Fibroblast of gingiva (primary cell): Measurements from ENCODE around the gene CD3G.
"Not testable (repeated sequence)": the region's sequence is repeated elsewhere in the genome, so short reads cannot be mapped to it uniquely, and the experiment has no call there.

Experiments
- DNase-seq: peaks from one replicate; pipeline ENCODE4 v3.0.0-alpha.2; 2011; ENCODE audit warnings: low read depth

The CD3G gene

DNA sequence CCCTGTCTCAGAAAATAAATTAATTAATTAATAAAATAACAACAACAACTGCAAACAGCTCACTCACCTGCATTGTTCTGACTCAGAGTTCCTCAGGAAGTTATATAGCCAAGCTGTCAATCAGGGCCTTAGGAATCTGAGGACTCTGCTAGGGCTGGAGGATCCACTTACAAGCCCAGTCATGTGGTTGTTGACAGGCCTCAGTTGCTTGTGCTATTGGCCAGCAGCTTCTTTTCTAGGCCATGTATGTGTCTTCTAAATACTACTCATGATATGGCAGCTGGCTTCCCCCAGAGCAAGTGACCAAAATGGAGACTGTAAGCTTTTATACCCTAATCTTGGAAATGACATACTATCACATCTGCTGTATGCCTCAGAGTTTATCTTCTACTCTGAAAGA is 36.4 kb downstream of the CD3G start:
- no peak for DNase-seq

DNA sequence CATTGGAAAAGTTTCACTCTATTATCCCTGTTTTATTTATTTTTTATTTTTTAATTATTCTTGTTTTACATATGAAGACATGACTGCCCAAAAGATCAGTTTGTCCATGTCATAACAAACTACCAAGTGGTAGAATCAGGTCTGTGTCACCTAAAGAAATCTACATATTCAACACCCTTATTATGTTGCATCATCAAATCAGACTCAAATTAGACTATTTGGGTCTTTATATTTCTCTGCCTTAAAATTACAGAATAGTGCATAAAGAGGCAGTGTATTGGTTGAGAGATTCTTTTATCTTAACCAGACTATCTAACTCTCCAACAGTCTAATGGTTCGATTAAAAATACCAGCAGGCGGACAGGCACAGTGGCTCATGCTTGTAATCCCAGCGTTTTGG is 38.8 kb downstream of the CD3G start:
- DNase-seq, result no peak

DNA sequence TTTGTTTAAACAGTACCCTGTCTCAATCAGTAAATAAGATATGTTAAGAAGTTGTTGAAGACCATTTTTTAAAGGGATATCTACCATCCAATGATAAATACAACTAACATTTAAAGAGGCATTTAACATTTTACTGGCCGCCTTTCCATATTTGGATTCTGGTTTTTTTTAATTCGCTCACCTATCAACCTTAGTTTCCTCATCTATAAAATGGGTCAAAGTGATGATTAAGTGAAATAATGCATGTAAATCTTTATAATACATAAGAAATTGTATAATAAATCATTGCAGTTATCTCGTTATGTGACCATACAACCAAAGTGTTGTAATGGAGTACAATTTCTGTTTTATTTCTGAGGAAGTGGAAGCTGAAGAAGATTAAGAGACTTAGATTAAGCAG is 39.5 kb downstream of the CD3G start:
- no peak for DNase-seq

DNA sequence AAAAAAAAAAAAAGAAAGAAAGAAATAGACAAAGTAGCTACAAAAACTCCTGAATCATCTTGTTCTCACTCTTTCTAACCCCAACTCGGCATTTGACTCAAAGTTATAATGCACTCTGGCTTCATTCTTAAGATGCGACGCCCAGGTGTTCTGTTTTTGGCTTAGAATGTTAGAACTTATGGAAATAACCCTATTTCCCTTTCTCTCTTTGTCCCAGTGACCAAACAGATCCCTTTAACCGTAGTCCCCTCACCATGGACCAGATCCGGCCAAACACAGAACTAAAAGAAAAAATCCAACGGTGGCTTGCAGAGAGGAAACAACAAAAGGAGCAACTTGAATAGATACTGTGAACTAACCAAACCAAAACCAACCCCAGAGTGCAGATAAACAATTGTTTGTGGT is 52.0 kb downstream of the CD3G start:
- DNase-seq, result no peak

DNA sequence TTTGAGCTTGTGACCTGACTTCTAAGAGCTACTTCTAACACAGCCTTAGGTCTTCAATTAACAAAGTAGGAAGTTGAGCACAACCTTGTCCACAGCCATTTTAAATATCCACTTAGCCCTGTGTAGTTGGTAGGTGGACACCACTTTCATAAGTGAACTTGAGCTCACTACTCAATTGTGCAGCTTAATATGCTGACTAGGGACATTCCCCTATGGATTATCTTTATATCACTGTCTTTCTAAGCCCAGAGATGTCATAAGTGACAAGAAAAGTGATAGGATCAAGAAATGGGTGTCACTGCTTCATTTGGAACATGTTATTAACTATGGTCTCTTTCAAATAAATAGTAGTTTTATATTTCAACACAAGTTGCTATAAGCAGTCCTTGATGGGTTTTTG is 53.3 kb downstream of the CD3G start:
- DNase-seq, result no peak

DNA sequence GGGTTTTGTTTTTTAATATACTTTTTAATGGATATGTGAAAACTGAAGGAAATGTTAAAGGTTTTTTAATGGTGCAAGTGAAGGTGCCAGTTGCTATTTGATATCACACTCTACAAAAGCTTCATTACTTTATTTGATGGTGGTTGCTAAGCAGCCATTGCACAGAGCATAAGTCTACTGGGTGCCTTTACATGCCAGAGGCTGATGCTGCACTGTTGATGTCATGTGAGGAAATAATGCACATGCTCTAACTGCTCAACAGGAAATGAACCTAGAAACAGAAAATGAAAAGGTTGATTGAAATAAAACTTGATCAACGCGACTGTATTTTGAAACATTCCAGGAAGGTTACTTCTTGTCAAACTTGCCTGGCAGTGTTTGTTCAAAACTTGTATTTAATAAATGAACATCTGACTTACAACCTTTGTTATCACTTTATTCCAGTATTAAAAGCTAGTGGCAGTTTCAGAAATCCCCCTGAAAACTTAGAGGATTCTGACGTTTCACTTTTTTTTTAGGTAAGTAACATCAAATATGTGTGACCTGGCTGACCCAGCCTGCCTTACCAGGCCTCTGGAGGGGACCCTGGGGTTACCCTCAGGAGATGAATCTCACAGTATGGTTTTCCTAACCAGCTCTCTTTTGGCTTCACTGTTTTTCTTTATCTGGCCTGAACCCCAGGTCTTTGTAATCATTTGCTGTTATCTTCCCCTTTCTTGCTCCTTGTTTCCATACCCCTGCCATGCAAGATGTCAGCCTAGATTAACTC is 54.8 kb downstream of the CD3G start:
- DNase-seq, result peak; percentile 11

DNA sequence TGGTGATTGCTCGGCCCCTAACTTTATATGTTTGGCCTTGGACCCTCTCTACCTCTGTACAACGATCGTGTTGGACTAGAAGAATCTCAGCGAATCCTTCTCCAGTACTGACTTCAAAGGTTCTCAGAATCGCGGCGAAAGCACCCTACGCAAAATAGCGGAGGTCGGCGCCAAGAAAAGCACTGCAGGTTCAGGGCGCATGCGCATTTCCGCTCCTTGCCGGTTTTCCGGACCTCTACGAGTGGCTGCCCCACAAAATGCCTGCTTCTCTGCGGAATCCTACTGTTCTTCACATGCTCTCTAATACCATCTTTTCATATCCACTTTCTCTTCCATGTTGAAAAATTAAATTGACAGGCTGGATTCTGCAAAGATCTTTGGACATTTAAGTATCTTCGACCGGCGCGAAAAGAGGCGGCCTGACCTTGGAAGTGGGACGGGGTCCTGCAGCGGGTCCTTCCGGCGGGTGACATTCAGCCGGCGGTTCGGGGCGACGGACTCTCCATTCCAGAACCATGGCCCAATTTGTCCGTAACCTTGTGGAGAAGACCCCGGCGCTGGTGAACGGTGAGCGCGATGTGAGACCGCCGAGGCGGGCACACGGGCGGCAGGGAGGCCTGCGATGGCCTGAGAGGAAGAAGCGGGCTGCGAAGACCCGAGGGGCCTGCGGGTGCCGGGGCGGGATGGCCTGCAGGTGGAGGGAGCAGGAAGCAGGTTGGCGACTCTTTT is 57.2 kb downstream of the CD3G start, which contains the start of gene ATP5MG:
Gene ATP5MG (plus strand): TSS at position 456 of the 729 bp plus-strand sequence. CDS start 60 bp downstream, at position 516.
- peak; percentile 84 for DNase-seq

DNA sequence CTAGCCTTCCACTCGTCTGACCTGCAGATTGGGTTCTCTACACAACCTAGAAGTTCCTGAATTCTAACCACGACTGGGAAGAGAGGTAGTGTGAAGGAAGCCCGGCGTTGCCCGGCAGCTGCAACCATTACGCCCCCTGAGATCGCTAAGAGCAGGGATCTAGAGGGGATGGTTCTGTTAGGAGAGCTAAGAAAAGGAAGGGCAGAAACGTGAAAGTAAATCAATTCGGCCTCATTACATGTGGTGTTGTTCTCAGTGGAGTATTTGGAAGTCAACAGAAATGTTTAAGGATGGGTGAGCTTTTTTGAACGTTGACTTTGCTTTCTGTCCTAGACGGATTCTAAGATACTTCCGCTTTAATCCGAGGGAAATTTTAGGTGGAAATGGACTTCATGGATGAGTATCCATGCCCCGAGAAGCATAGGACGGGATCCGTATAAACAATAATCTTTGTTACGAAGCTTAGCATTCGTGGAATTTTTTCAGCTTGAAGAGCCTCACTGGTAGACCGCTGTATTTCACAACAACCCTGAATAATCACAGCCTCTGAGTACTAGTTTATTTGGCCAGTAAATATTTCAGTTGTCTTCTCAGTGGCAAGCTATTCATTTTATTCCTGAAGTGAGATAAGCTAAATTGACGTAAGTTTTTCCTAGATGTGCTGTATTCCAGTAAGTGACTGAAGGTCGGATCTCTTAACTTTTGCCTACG is 57.9 kb downstream of the CD3G start:
- DNase-seq, result peak; percentile 82

DNA sequence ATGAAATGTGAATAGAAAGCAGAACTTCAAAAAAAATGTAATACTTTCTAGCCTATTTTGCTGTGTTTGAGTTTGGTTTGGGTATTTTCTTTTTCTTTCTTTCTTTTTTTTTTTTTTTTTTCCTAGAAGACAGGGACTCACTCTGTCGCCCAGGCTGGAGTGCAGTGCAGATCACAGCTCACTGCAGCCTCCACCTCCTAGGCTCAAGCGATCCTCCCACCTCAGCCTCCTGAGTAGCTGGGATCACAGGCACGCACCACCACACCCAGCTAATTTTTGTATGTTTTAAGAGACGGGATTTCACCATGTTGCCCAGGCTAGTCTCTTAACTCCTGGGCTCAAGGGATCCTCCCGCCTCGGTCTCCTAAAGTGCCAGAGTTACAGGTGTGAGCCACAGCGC is 58.5 kb downstream of the CD3G start:
- DNase-seq, result not testable (repeated sequence)
